Colonic mucosa (tissue), 4 donors: ENCODE measurements around the gene PLPPR3. TPM values are rescaled to one million over a fixed set of nuclear protein-coding genes. Genes with fewer than 3 reads are reported as not detected.
"Not testable (repeated sequence)": the region's sequence is repeated elsewhere in the genome, so short reads cannot be mapped to it uniquely, and the experiment has no call there.

Experiments
- DNase-seq: peaks from one replicate; pipeline ENCODE4 v3.0.0-alpha.2; 2020
- H3K27ac ChIP-seq: fragments of 200-600 bp; one replicate; pipeline ENCODE4 v1.8.0; 2021
- H3K27me3 ChIP-seq: fragments of 200-600 bp; one replicate; pipeline ENCODE4 v1.8.0; 2021
- H3K36me3 ChIP-seq: fragments of 200-600 bp; one replicate; pipeline ENCODE4 v1.8.0; 2021
- H3K4me1 ChIP-seq: fragments of 200-600 bp; one replicate; pipeline ENCODE4 v1.8.0; 2021; ENCODE audit warnings: mild to moderate bottlenecking
- H3K4me3 ChIP-seq: fragments of 200-600 bp; one replicate; pipeline ENCODE4 v1.8.0; 2021
- H3K9ac ChIP-seq, 2 donors: one replicate each; pipeline ENCODE4 v1.7.0; 2013; ENCODE audit warnings: control low read depth in 2 of 2, low read depth in 2 of 2, low read length in 2 of 2
- H3K9me3 ChIP-seq: fragments of 200-600 bp; one replicate; pipeline ENCODE4 v1.8.0; 2021
- CTCF ChIP-seq: fragments of 200-600 bp; IDR thresholded peaks from one replicate; pipeline ENCODE4 v1.8.0; 2022; ENCODE audit warnings: antibody characterized with exemption, mild to moderate bottlenecking
- intact Hi-C: fragments of 100-400 bp; cut with DNase I; formaldehyde crosslinking; loops from one replicate; pipeline ENCODE4 v1.14.1; 2022
- total RNA-seq, 2 donors: library from RNA; stranded (reverse); fragmentation: NEBNext Ultra II Directional in 1 of 2; extraction: Animal tissue kit (Norgen Biotek cat#: 25700) in 1 of 2; gene quantifications; one replicate each; pipeline ENCODE4 v1.2.1, GENCODE V29; 2021
- donor health status: healthy.
- donor health status: DM: no; HTN: no; CAD: no.
- donor health status: DM: no; HTN: no; CAD: no.

PLPPR3 gene
- total RNA-seq, 2 donors from 2014 or later, result 0.22 TPM; not detected in 1

- intact Hi-C loops, result loop anchor here (10.0 kb wide), 1 partner anchor 93 kb away; no protein-coding TSS in a partner anchor
- no peak overlapping the region for H3K27ac ChIP-seq
These were observed 36.5 kb upstream of the PLPPR3 start for GRCh38 chr19:858284-858683.

DNA sequence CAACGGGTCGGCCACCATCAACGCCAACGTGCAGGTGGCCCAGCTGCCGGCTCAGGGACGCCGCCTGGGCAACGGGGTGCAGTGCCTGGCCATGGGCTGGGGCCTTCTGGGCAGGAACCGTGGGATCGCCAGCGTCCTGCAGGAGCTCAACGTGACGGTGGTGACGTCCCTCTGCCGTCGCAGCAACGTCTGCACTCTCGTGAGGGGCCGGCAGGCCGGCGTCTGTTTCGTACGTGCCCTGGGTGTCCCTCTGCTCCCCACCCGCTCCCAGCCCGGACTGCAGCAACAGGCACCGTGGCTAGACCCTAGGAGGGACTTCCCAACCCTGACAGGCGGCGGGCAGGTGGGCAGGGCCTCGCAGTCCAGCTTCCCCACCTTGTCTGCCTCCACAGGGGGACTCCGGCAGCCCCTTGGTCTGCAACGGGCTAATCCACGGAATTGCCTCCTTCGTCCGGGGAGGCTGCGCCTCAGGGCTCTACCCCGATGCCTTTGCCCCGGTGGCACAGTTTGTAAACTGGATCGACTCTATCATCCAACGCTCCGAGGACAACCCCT is 33.9 kb upstream of the PLPPR3 start:
- Histone ChIP-seq H3K27me3 (peaks cover 28% of the 10 kb centered on the region), H3K4me3 (no peak overlapping the region), H3K4me1 (no peaks in the 10 kb centered on the region), H3K27ac (no peak overlapping the region), H3K36me3 (no peaks in the 10 kb centered on the region), H3K9me3 (no peaks in the 10 kb centered on the region), H3K9ac (no peak overlapping the region)
- DNase-seq, result no peak
- intact Hi-C loops, result loop anchor here (2.0 to 10.0 kb wide), 2 partner anchors 65 to 91 kb away; no protein-coding TSS in a partner anchor
- TF ChIP-seq CTCF, result no peak

More at GRCh38 chr19:858284-858683, 36.5 kb upstream of the PLPPR3 start:
- H3K9ac ChIP-seq, result no peak overlapping the region
- H3K4me3 ChIP-seq, result no peak overlapping the region
- no peak for DNase-seq
- peaks cover 10% of the 10 kb centered on the region for H3K27me3 ChIP-seq
- H3K9me3 ChIP-seq, result no peaks in the 10 kb centered on the region
- no peaks in the 10 kb centered on the region for H3K4me1 ChIP-seq
- no peak for TF ChIP-seq CTCF
- H3K36me3 ChIP-seq, result no peaks in the 10 kb centered on the region

DNA sequence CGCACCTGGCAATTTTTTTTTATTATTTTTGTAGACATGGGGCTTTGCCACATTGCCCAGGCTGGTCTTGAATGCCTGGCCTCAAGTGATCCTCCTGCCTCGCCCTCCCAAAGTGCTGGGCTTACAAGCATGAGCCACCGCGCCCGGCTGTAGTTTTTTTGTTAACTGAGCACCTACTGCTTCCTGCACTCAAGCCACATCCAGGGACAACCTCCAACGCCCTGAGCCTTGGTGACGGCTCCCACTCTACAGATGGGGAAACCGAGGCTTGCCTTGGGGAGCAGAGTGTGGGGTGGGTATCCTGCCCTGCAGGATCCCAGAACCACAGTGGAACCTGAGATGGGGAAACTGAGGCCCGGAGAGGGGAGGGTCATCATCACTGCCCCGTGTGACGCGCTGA is 33.4 kb upstream of the PLPPR3 start:
- no peaks in the 10 kb centered on the region for H3K9me3 ChIP-seq
- H3K4me1 ChIP-seq, result no peaks in the 10 kb centered on the region
- H3K27ac ChIP-seq, result no peak overlapping the region
- peaks cover 29% of the 10 kb centered on the region for H3K27me3 ChIP-seq
- TF ChIP-seq CTCF, result no peak
- no peak for DNase-seq
- no peak overlapping the region for H3K9ac ChIP-seq
- intact Hi-C loops, result loop anchor here (2.0 to 10.0 kb wide), 2 partner anchors 66 to 90 kb away; no protein-coding TSS in a partner anchor
- no peaks in the 10 kb centered on the region for H3K36me3 ChIP-seq
- H3K4me3 ChIP-seq, result no peak overlapping the region

DNA sequence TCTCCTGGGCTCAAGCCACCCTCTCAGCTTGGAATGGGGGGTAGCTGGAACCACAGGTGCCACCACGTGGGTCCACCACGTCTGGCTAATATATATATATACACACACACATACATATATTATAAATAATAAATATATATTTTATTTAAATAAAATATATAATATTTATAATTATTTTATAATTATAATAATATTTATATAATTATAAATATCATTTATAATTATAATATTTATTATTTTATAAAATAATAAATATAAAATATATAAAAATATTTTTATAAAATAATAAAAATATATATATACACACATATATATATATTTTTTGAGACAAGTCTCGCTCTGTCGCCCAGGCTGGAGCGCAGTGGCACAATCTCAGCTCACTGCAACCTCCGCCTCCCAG is 32.8 kb upstream of the PLPPR3 start:
- no peak overlapping the region for H3K9ac ChIP-seq
- H3K4me1 ChIP-seq, result no peaks in the 10 kb centered on the region
- no peak for DNase-seq
- H3K9me3 ChIP-seq, result no peaks in the 10 kb centered on the region
- H3K36me3 ChIP-seq, result no peaks in the 10 kb centered on the region
- TF ChIP-seq CTCF, result no peak
- H3K4me3 ChIP-seq, result no peak overlapping the region
- intact Hi-C loops, result loop anchor here (2.0 to 10.0 kb wide), 2 partner anchors 66 to 90 kb away; no protein-coding TSS in a partner anchor
- H3K27me3 ChIP-seq, result peaks cover 24% of the 10 kb centered on the region
- H3K27ac ChIP-seq, result no peak overlapping the region

DNA sequence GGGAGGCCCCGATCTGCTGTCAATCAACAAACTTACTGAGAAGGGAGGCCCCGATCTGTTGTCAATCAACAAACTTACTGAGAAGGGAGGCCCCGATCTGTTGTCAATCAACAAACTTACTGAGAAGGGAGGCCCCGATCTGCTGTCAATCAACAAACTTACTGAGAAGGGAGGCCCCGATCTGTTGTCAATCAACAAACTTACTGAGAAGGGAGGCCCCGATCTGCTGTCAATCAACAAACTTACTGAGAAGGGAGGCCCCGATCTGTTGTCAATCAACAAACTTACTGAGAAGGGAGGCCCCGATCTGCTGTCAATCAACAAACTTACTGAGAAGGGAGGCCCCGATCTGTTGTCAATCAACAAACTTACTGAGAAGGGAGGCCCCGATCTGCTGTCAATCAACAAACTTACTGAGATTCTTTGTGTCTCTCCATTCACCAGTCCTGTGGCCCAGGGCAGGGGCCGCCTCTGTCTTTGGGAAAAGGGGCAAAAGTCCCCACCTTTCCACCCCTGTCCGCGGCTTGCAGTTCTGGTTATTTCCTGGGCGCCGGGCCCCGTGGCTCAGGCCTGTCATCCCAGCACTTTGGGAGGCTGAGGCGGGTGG is 32.0 kb upstream of the PLPPR3 start:
- intact Hi-C loops, result loop anchor here (2.0 to 10.0 kb wide), 2 partner anchors 67 to 89 kb away; no protein-coding TSS in a partner anchor
- DNase-seq, H3K4me1 ChIP-seq, H3K4me3 ChIP-seq, H3K36me3 ChIP-seq, H3K9ac ChIP-seq, H3K27ac ChIP-seq, H3K9me3 ChIP-seq: not testable (repeated sequence)
- H3K27me3 ChIP-seq, result peaks cover 20% of the 10 kb centered on the region
